Vagina (tissue), 2 donors: ENCODE data around the gene USH2A. TPM values are rescaled to one million over a fixed set of nuclear protein-coding genes. Genes with fewer than 3 reads are reported as not detected.

Experiments
- DNase-seq, 2 donors: peaks; one replicate each; pipeline ENCODE4 v3.0.0-alpha.2; 2017; ENCODE audit errors: extremely low spot score in 2 of 2
- H3K27ac ChIP-seq: fragments of 200-600 bp; sonication (generic); one replicate; pipeline ENCODE4 v1.5.1; 2019
- H3K27me3 ChIP-seq: fragments of 200-600 bp; sonication (generic); one replicate; pipeline ENCODE4 v1.5.1; 2019
- H3K36me3 ChIP-seq, 2 donors: fragments of 200-600 bp; sonication (generic); one replicate each; pipeline ENCODE4 v1.5.1; 2017 to 2019
- H3K4me1 ChIP-seq: fragments of 200-600 bp; sonication (generic); one replicate; pipeline ENCODE4 v1.5.1; 2019
- H3K4me3 ChIP-seq, 2 donors: fragments of 200-600 bp; sonication (generic); 1 replicate in 1 of 2; 2 replicates in 1 of 2; pipeline ENCODE4 v1.5.1; 2016 to 2019
- H3K9me3 ChIP-seq: fragments of 200-600 bp; sonication (generic); one replicate; pipeline ENCODE4 v1.5.1; 2019
- CTCF ChIP-seq, 3 experiments: fragments of 450-650 bp in 2 of 3; fragments of 200-600 bp in 1 of 3; sonication (generic) in 1 of 3; IDR thresholded peaks; one replicate each; pipeline ENCODE4 v1.5.1; 2017 to 2019; ENCODE audit warnings: antibody characterized with exemption in 3 of 3, mild to moderate bottlenecking in 2 of 3, moderate library complexity in 2 of 3
- POLR2A ChIP-seq, 2 donors: fragments of 450-650 bp; IDR thresholded peaks; one replicate each; pipeline ENCODE4 v1.6.1; 2017; ENCODE audit warnings: antibody characterized with exemption in 2 of 2, mild to moderate bottlenecking in 2 of 2, moderate library complexity in 2 of 2
- POLR2AphosphoS5 ChIP-seq, 2 donors: sonication (generic); formaldehyde crosslinking; IDR thresholded peaks; one replicate each; pipeline ENCODE4 v1.9.0; 2017; ENCODE audit warnings: antibody characterized with exemption in 2 of 2, mild to moderate bottlenecking in 2 of 2, low read depth in 1 of 2; ENCODE audit not compliant: insufficient read depth in 1 of 2
- intact Hi-C: fragments of 100-400 bp; cut with DNase I; formaldehyde crosslinking; loops from one replicate; pipeline ENCODE4 v1.15.1; 2023
- total RNA-seq: library from RNA; depleted of rRNA; stranded (reverse); fragments of >200 nt; gene quantifications from one replicate; pipeline ENCODE4 v1.2.3, GENCODE V29; 2016

Gene USH2A
- total RNA-seq, 1 donor from 2014 or later = under 0.01 TPM

GRCh38 chr1:216047811-216048572 lies 375.3 kb downstream of the USH2A start:
- no peak overlapping the region for H3K27ac ChIP-seq
- no peak for DNase-seq
- H3K9me3 ChIP-seq = no peaks in the 10 kb centered on the region
- H3K4me3 ChIP-seq = no peak overlapping the region
- no peaks in the 10 kb centered on the region for H3K27me3 ChIP-seq
- H3K4me1 ChIP-seq = no peaks in the 10 kb centered on the region
- intact Hi-C loops = no loop called here
- TF ChIP-seq POLR2A (IDR thresholded peaks at IDR 0.05) = no peak
- no peak for TF ChIP-seq CTCF (IDR thresholded peaks at IDR 0.05)
- H3K36me3 ChIP-seq = no peaks in the 10 kb centered on the region

- Histone ChIP-seq H3K27ac (no peak overlapping the region), H3K36me3 (no peaks in the 10 kb centered on the region), H3K4me1 (no peaks in the 10 kb centered on the region), H3K27me3 (no peaks in the 10 kb centered on the region), H3K9me3 (no peaks in the 10 kb centered on the region), H3K4me3 (no peak overlapping the region)
- DNase-seq = no peak
- intact Hi-C loops = no loop called here
- TF ChIP-seq POLR2AphosphoS5 (IDR thresholded peaks at IDR 0.05; ENCODE audit: insufficient read depth in 1 of 2, low read depth in 1 of 2) = no peak
- TF ChIP-seq CTCF (IDR thresholded peaks at IDR 0.05) = no peak
- no peak for TF ChIP-seq POLR2A (IDR thresholded peaks at IDR 0.05)
These were observed 376.9 kb downstream of the USH2A start for GRCh38 chr1:216046336-216046735.

- Histone ChIP-seq H3K9me3 (no peaks in the 10 kb centered on the region), H3K4me1 (no peaks in the 10 kb centered on the region), H3K27ac (no peak overlapping the region), H3K4me3 (no peak overlapping the region), H3K36me3 (no peaks in the 10 kb centered on the region), H3K27me3 (no peaks in the 10 kb centered on the region)
- intact Hi-C loops = no loop called here
- TF ChIP-seq CTCF (IDR thresholded peaks at IDR 0.05) (no peak), POLR2A (IDR thresholded peaks at IDR 0.05) (no peak), POLR2AphosphoS5 (IDR thresholded peaks at IDR 0.05; ENCODE audit: insufficient read depth in 1 of 2, low read depth in 1 of 2) (no peak)
- DNase-seq = no peak
These were observed 377.8 kb downstream of the USH2A start for GRCh38 chr1:216045400-216045799.

- Histone ChIP-seq H3K27me3 (no peaks in the 10 kb centered on the region), H3K9me3 (no peaks in the 10 kb centered on the region), H3K27ac (no peak overlapping the region), H3K36me3 (no peaks in the 10 kb centered on the region), H3K4me3 (no peak overlapping the region), H3K4me1 (no peaks in the 10 kb centered on the region)
- intact Hi-C loops = no loop called here
- no peak for TF ChIP-seq POLR2A (IDR thresholded peaks at IDR 0.05)
- TF ChIP-seq POLR2AphosphoS5 (IDR thresholded peaks at IDR 0.05; ENCODE audit: insufficient read depth in 1 of 2, low read depth in 1 of 2) = no peak
- no peak for TF ChIP-seq CTCF (IDR thresholded peaks at IDR 0.05)
- no peak for DNase-seq
These were observed 378.7 kb downstream of the USH2A start for GRCh38 chr1:216044538-216044937.

- TF ChIP-seq POLR2A (IDR thresholded peaks at IDR 0.05) (no peak), POLR2AphosphoS5 (IDR thresholded peaks at IDR 0.05; ENCODE audit: insufficient read depth in 1 of 2, low read depth in 1 of 2) (no peak), CTCF (IDR thresholded peaks at IDR 0.05) (no peak)
- Histone ChIP-seq H3K36me3 (no peaks in the 10 kb centered on the region), H3K9me3 (no peaks in the 10 kb centered on the region), H3K27me3 (no peaks in the 10 kb centered on the region), H3K4me1 (no peaks in the 10 kb centered on the region), H3K4me3 (no peak overlapping the region), H3K27ac (no peak overlapping the region)
- intact Hi-C loops = no loop called here
- no peak for DNase-seq
These were observed 388.7 kb downstream of the USH2A start for GRCh38 chr1:216034506-216034905.
